ENCODE measurements around the gene GPX3.

DNA sequence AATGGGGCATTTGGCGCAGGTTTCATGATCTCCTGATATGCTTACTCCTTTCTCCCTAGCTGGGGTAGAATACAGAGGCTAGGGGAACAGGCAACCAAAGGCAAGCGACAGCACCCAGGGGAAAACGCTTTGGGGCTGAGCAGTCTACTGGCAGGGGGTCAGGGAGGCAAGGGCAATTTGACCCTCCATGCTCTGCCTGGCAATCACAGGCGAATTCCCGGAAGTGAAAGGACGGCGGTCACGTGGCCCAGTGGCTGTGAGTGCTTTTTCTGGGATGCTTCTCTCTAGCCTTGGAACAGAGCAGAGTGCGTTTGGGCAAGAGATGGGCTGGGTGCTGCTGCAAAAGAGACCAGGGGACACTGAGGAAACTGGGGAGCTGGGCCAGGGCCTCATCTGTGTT is 5.7 kb downstream of the GPX3 start:
- TF ChIP-seq POLR2A (IDR thresholded peaks at IDR 0.05), result no peak
- TF ChIP-seq, protein P1, sequence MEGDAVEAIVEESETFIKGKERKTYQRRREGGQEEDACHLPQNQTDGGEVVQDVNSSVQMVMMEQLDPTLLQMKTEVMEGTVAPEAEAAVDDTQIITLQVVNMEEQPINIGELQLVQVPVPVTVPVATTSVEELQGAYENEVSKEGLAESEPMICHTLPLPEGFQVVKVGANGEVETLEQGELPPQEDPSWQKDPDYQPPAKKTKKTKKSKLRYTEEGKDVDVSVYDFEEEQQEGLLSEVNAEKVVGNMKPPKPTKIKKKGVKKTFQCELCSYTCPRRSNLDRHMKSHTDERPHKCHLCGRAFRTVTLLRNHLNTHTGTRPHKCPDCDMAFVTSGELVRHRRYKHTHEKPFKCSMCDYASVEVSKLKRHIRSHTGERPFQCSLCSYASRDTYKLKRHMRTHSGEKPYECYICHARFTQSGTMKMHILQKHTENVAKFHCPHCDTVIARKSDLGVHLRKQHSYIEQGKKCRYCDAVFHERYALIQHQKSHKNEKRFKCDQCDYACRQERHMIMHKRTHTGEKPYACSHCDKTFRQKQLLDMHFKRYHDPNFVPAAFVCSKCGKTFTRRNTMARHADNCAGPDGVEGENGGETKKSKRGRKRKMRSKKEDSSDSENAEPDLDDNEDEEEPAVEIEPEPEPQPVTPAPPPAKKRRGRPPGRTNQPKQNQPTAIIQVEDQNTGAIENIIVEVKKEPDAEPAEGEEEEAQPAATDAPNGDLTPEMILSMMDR (IDR thresholded peaks at IDR 0.05), result no peak
